Ishikawa (cell line): ENCODE measurements around the gene SYT1.

Experiments used
- CEBPB ChIP-seq: IDR thresholded peaks from 2 replicates; pipeline ENCODE4 v1.6.1; 2012
- CREB1 ChIP-seq: IDR thresholded peaks from 2 replicates; pipeline ENCODE4 v1.6.1; 2012; ENCODE audit warnings: low read depth
- EGR1 ChIP-seq: IDR thresholded peaks from 2 replicates; pipeline ENCODE4 v1.6.1; 2012
- EP300 ChIP-seq: IDR thresholded peaks from 2 replicates; pipeline ENCODE4 v1.6.1; 2012; ENCODE audit warnings: borderline replicate concordance
- FOXM1 ChIP-seq: IDR thresholded peaks from 2 replicates; pipeline ENCODE4 v1.6.1; 2012; ENCODE audit warnings: low read depth, borderline replicate concordance
- NFIC ChIP-seq: IDR thresholded peaks from 2 replicates; pipeline ENCODE4 v1.6.1; 2012
- RAD21 ChIP-seq: IDR thresholded peaks from 2 replicates; pipeline ENCODE4 v1.6.1; 2012; ENCODE audit warnings: low read depth
- REST ChIP-seq: IDR thresholded peaks from 2 replicates; pipeline ENCODE4 v1.6.1; 2012; ENCODE audit warnings: low read depth, mild to moderate bottlenecking
- TAF1 ChIP-seq: IDR thresholded peaks from 2 replicates; pipeline ENCODE4 v1.6.1; 2012; ENCODE audit warnings: low read depth, mild to moderate bottlenecking
- TCF12 ChIP-seq: IDR thresholded peaks from 2 replicates; pipeline ENCODE4 v1.6.1; 2012; ENCODE audit warnings: low read depth
- TEAD4 ChIP-seq: IDR thresholded peaks from 2 replicates; pipeline ENCODE4 v1.6.1; 2012
- USF1 ChIP-seq: IDR thresholded peaks from 2 replicates; pipeline ENCODE4 v1.6.1; 2012
- YY1 ChIP-seq: IDR thresholded peaks from 2 replicates; pipeline ENCODE4 v1.6.1; 2012; ENCODE audit warnings: low read depth
- ZBTB7A ChIP-seq: IDR thresholded peaks from 2 replicates; pipeline ENCODE4 v1.6.1; 2012; ENCODE audit warnings: low read depth
- TF ChIP-seq, protein P1 (sequence below): IDR thresholded peaks from 2 replicates; pipeline ENCODE4 v1.6.1; 2012

Gene SYT1

DNA sequence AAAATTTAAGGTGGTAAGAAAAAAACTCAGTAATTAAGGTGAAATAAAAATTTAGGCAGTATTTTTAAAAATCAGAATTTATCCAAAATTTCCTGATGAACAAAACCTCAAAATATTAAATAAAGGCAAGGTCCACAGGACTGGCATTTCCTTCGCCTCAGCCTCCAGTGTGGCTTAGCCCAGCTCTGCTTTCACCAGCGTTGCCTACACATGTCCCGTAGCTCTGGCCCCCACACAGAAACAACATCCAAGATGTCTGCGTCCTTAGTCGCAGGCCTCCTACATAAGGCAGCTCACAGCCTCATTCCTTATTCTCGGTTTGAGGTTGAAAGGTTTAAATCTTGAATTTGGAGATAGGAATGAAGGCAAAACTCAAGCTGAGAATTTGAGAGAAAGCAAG, 274.3 kb downstream of the SYT1 start:
- TF ChIP-seq USF1 = no peak
- no peak for TF ChIP-seq NFIC
- no peak for TF ChIP-seq EP300
- TF ChIP-seq TEAD4 = no peak

DNA sequence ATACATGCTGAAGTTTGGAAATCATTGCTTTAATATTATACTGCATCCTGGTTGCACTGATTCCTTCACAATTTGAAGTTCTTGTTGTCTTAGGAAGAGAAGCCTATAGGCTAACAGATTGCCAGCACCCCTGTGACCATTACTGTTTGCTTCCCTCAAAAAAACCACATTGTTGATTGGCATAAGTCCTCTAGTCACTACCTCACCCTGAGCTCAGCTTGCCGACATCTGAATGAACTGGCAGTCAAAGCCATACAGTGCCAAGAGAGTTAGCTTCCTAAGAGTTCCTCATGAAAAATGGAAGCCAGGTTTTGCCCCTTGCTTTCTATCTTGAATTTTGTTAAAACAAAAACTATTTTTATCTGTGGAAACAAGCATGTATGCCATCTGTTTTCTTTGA, 276.1 kb downstream of the SYT1 start:
- TF ChIP-seq RAD21 (no peak), TEAD4 (no peak)

GRCh38 chr12:79141776-79142175, 277.2 kb downstream of the SYT1 start:
- no peak for TF ChIP-seq RAD21

GRCh38 chr12:79143803-79144202, 279.2 kb downstream of the SYT1 start:
- no peak for TF ChIP-seq REST
- TF ChIP-seq EP300 = no peak
- no peak for TF ChIP-seq NFIC
- no peak for TF ChIP-seq RAD21

DNA sequence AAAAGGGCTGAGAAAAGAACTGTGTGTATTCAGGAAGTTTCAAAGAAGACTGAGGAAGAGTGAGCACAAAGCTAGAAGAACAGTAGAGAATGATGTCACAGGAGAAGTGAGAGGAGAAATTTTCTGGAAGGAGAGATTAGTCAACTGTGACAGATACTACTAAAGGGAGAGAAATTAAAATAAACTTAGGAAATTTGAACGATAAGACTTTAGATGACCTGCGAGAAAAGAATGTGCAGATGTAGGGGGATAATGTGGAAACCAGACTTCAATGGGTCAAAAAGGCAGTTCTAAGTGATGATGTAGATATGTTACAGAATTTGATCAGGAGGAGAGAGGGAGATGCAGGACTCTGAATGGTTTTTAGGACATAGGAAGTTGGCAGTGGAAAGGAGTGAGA, 287.4 kb downstream of the SYT1 start:
- TF ChIP-seq USF1 = no peak
- TF ChIP-seq CREB1 = no peak
- TF ChIP-seq ZBTB7A = no peak
- TF ChIP-seq YY1 = no peak
- TF ChIP-seq NFIC = no peak
- TF ChIP-seq RAD21 = no peak

- no peak for TF ChIP-seq NFIC
- no peak for TF ChIP-seq FOXM1
Measured at GRCh38 chr12:79155683-79156082, 291.1 kb downstream of the SYT1 start.

GRCh38 chr12:79156846-79157463, 292.4 kb downstream of the SYT1 start:
- TF ChIP-seq TCF12 (no peak), CEBPB (no peak)

- TF ChIP-seq EP300 (no peak), CEBPB (no peak), TEAD4 (no peak), FOXM1 (no peak), NFIC (no peak), ZBTB7A (no peak), TAF1 (no peak), TCF12 (no peak), REST (no peak), RAD21 (no peak), EGR1 (no peak)
- TF ChIP-seq, protein P1, sequence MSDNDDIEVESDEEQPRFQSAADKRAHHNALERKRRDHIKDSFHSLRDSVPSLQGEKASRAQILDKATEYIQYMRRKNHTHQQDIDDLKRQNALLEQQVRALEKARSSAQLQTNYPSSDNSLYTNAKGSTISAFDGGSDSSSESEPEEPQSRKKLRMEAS = no peak
Measured at GRCh38 chr12:79161249-79161934, 296.8 kb downstream of the SYT1 start.
